ENCODE measurements around the gene CTSK.

CTSK gene

GRCh38 chr1:150842964-150843363 is 34.9 kb upstream of the CTSK start:
- Histone ChIP-seq H3K9me3 (ENCODE audit: control insufficient read depth, insufficient read depth, low read depth, low read length) (no peaks in the 10 kb centered on the region), H3K4me3 (ENCODE audit: low read depth, low read length) (no peak overlapping the region), H3K4me1 (ENCODE audit: control insufficient read depth, insufficient read depth, low read length) (no peaks in the 10 kb centered on the region), H3K36me3 (ENCODE audit: control insufficient read depth in 2 of 2, insufficient read depth in 1 of 2, low read length in 2 of 2) (peaks cover 0 to 32% of the 10 kb centered on the region in 2 experiments; a peak in 2 of 3 replicates), H3K27ac (ENCODE audit: extremely low read depth, low read depth, low read length) (no peak overlapping the region)
- ChIA-PET POLR2A (no interaction called here), CTCF (no interaction called here)
- TF ChIP-seq ZNF202 (tag by site-specific recombination; IDR thresholded peaks at IDR 0.05; ENCODE audit: borderline replicate concordance) (no peak), HIC1 (tag by site-specific recombination; IDR thresholded peaks at IDR 0.05) (no peak), ZNF555 (tag by site-specific recombination; conservative IDR thresholded peaks at IDR 0.05) (no peak), ZNF830 (tag by site-specific recombination; IDR thresholded peaks at IDR 0.05; ENCODE audit: low read depth) (no peak), KLF9 (tag by site-specific recombination; IDR thresholded peaks at IDR 0.05; ENCODE audit: low read depth) (no peak), ZNF768 (tag by site-specific recombination; IDR thresholded peaks at IDR 0.05) (no peak), ZNF214 (tag by site-specific recombination; IDR thresholded peaks at IDR 0.05; ENCODE audit: borderline replicate concordance) (no peak), ZBTB11 (tag by site-specific recombination; conservative IDR thresholded peaks at IDR 0.05; ENCODE audit: low read depth) (no peak), BCL11A (tag by site-specific recombination; IDR thresholded peaks at IDR 0.05; ENCODE audit: low read depth) (no peak), KLF17 (tag by site-specific recombination; IDR thresholded peaks at IDR 0.05) (no peak), ZNF518A (tag by site-specific recombination; conservative IDR thresholded peaks at IDR 0.05; ENCODE audit: low read depth) (no peak), ZNF510 (tag by site-specific recombination; IDR thresholded peaks at IDR 0.05; ENCODE audit: insufficient replicate concordance) (no peak), ZNF621 (tag by site-specific recombination; IDR thresholded peaks at IDR 0.05) (no peak), ZNF791 (tag by site-specific recombination; IDR thresholded peaks at IDR 0.05) (no peak)

All from HEK293 (cell line).